ENCODE results near the gene ZNF787.
A peak's percentile ranks its signal among the peaks of the same experiment; 100 is the strongest.
"Not testable (repeated sequence)": the region's sequence is repeated elsewhere in the genome, so short reads cannot be mapped to it uniquely, and the experiment has no call there.

ZNF787 gene

GRCh38 chr19:56121180-56122167, at the start of gene ZNF787:
TSS of gene ZNF787 (minus strand) at chr19:56121295. CDS start at chr19:56103217, 18,078 bp downstream.
- DNase-seq (ENCODE audit: low spot score) = peak; percentile 99

GRCh38 chr19:56170261-56170660, 49.2 kb upstream of the ZNF787 start:
- DNase-seq (ENCODE audit: low spot score) = no peak

DNA sequence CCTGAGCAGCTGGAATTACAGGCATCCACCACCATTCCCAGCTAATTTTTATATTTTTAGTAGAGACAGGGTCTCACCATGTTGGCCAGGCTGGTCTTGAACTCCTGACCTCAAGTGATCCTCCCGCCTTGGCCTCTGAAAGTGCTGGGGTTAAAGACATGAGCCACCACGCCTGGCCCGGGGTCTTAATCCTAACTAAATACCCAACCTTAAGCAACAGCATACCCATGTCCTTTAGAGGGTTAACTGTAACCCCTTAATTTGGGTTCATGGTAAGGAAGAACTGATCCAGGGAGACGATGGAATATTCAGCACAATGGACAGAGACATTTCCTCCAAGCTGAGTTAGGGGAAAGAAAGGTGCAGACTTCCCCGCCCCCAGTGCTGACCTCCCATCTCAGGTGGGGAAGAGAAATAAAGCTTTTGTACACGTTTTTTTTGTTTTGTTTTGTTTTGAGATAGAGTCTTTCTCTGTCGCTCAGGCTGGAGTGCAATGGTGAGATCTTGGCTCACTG, 46.0 kb upstream of the ZNF787 start:
- no peak for DNase-seq (ENCODE audit: low spot score)

DNA sequence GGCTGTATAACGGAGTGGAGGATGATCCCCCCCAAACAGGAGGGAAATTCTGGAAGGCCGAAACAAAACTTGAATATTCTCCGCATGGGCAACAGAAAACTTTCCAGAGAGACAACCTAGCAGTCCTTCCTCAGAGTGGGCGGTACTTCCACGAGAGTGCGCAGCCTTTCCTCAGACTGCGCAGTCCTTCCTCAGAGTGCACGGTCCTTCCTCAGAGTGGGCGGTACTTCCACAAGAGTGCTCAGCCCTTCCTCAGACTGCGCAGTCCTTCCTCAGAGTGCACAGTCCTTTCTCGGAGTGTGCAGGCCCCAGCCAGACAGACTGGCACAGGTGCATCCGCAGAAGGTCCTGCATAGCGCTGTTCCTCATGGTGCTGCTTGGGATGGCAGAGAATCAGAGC, 42.0 kb upstream of the ZNF787 start:
- no peak for DNase-seq (ENCODE audit: low spot score)

DNA sequence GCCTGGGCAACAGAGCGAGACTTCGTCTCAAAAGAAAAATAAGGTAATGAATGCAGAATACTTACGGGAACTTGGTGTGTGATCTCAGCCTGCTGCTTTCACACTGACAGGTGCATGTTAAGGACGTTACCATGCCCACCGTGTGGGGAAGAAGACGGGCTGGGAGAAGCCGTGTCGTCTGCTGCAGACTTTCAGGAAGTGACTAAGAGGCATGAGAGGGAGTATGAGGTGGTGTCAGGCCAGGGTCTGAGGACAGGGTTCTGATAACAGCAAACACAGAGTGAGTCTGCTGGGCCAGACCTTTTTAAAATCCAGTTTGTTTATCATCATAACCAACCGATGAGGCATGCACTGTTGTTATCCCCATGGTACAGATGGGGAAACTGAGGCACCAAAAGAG, 41.2 kb upstream of the ZNF787 start:
- DNase-seq (ENCODE audit: low spot score) = no peak

GRCh38 chr19:56161534-56161933, 40.4 kb upstream of the ZNF787 start:
- no peak for DNase-seq (ENCODE audit: low spot score)

DNA sequence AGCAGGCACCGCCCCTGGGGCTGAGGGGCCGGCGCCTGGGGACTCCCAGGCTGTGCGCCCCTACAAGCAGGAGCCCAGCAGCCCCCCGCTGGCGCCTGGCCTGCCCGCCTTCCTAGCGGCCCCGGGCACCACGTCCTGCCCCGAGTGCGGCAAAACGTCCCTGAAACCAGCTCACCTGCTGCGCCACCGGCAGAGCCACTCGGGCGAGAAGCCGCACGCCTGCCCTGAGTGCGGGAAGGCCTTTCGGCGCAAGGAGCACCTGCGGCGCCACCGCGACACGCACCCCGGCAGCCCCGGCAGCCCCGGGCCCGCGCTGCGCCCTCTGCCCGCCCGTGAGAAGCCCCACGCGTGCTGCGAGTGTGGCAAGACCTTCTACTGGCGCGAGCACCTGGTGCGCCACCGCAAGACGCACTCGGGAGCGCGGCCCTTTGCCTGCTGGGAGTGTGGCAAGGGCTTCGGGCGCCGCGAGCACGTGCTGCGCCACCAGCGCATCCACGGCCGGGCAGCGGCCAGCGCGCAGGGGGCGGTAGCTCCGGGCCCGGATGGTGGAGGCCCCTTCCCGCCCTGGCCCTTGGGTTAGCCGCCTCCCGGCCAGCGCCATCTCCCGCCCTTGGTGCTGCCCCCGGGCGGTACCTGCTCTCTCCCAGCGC, 38.7 kb upstream of the ZNF787 start:
- DNase-seq (ENCODE audit: low spot score) = no peak

DNA sequence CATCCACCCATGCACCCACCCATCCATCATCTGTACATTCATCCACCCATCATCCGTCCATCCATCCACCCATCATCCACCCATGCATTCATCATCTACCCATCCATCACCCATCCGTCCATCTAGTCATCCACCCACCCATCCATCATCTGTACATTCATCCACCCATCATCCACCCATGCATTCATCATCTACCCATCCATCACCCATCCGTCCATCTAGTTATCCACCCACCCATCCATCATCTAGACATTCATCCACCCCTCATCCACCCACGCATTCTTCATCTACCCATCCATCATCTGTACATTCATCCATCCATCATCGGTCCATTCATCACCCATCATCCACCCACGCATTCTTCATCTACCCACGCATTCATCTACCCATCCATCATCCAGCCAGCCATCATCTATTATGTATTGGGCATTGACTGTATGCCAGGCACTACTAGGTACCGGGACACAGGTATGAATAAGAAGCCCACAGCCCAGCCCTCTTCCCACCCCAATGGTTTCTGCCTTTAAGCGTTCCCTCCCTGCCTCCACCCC, 38.0 kb upstream of the ZNF787 start:
- DNase-seq (ENCODE audit: low spot score) = no peak

DNA sequence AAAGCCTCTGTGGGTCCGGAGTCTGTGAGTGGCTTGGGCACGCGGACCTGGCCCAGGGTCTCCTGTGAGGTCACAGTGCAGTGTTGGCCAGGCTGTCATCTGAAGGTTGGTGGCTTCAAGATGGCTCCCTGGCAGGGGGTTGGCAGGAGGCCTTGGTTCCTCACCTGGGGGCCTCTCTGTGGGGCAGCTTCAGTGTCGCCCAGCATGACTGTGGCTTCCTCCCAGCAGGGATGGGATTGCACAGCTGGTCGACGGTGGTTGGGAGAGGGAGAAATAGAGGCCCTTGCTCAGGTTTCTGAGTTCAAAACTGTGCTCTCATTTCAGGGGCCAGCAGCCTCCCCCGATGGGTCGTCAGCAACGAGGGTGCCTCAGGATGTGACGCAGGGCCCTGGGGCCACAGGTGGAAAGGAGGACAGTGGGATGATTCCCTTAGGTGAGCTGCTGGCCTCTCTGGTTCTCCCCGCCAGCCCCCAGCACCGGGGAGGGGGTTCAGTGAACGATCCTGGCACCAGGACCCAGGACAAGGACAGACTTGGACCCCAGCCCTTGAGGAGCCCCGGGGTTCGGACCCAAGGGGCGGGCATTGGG, 37.2 kb upstream of the ZNF787 start:
- DNase-seq (ENCODE audit: low spot score) = no peak

GRCh38 chr19:56156768-56157167, 35.7 kb upstream of the ZNF787 start:
- DNase-seq (ENCODE audit: low spot score) = no peak

- peak; percentile 50 for DNase-seq (ENCODE audit: low spot score)
Observed at GRCh38 chr19:56155124-56155687, 34.1 kb upstream of the ZNF787 start.

GRCh38 chr19:56153507-56153906, 32.4 kb upstream of the ZNF787 start:
- DNase-seq (ENCODE audit: low spot score) = no peak

DNA sequence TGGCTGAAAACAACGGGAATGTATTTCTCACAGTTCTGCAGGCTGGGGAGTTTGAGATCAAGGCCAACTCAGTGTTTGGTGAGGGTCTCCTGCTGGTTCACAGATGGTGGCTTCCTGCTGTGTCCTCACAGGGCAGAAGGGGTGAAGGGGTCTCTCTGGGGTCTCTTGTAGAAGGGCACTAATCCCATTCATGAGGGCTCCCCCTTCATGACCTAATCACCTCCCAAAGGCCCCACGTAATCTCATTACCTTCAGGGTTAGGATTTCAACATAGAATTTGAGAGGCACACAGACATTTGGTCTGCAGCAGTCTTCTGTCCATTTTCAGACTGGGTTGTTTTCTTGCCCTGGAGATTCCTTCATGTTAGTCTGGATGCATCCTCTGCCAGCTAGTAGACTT, 31.5 kb upstream of the ZNF787 start:
- no peak for DNase-seq (ENCODE audit: low spot score)

DNA sequence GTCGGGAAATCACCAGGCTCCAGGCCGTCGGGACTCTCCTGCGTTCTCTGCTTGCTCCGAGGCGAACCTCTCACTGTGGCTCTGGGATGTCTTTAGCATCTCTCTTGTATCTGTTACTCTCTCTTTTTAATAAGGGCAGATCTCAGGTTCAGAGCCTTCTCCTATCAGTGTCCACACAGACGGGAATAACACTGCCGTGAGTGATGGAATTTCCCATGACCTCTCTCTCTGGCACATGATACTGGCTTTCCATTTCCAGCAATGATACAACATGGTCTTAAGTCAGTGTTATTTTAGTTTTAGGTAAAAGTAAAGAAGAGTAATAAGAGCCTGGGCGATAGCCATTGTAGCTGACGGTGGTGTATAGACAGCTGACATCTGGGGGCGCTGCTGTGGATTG, 29.3 kb upstream of the ZNF787 start:
- no peak for DNase-seq (ENCODE audit: low spot score)

DNA sequence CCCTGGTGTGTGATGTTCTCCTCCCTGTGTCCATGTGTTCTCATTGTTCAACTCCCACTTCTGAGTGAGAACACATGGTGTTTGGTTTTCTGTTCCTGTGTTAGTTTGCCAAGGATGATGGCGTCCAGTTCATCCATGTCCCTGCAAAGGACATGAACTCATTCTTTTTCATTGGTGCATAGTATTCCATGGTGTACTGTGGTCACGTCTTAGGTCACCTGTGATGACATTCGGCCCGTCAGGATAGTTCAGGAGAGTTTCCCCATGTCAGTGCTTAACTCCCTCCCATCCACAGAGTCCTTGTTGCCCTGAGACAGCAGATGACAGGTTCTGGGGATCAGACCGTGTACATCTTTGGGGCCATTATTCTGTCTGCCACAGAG, 28.6 kb upstream of the ZNF787 start:
- DNase-seq (ENCODE audit: low spot score) = no peak

DNA sequence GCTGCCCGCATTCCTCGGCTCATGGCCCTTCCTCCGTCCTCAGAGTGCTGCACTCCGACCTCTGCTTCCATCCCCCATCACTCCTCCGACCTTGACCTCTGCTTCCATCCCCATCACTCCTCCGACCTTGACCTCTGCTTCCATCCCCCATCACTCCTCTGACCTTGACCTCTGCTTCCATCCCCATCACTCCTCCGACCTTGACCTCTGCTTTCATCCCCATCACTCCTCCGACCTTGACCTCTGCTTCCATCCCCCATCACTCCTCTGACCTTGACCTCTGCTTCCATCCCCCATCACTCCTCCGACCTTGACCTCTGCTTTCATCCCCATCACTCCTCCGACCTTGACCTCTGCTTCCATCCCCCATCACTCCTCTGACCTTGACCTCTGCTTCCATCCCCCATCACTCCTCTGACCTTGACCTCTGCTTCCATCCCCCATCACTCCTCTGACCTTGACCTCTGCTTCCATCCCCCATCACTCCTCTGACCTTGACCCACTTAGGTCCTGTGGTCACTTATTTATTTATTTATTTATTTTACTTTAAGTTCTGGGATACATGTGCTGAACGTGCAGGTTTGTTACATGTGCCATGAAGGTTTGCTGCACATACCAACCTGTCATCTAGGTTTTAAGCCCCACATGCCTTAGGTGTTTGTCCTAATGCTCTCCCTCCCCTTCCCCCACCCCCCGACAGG, 28.0 kb upstream of the ZNF787 start:
- DNase-seq (ENCODE audit: low spot score) = not testable (repeated sequence)

DNA sequence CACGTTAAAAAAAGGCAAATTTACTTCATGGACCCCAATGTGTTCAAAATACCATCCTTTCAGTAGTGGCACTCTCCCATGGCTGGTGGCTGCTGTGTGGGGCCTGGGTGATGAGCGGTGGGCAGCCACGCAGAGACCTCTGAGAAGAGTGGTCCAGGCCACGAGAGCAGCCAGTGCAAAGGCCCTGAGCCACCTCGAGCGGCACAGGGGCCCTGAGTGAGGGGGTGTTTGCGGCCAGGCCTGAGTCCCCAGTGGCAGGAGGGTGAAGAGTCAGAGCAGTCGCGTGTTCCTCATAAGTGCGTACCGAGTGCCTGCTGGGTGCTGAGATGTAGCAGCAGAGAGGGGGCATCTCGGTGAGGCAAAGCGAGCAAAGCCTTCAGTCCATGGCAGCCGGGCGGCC, 27.0 kb upstream of the ZNF787 start:
- DNase-seq (ENCODE audit: low spot score) = no peak

DNA sequence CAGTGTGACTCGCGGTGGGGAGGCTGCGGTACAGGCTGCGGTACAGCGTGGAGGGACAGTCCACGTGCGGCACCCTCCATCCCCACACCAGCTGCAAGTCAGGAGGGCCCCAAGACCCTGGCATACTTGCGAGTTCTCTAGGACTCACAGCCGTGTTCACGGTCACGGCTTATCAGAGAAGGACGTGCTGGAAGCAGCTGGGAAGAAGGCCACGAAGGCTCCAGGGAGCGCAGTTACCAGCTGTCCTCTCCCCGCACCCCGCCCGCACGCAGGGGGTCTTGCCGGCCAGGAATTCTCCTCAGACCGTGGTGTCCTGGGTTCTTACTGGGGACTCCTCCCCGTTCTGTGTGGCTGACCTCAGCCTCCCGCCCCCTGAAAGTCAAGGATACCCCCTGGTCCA, 26.2 kb upstream of the ZNF787 start:
- DNase-seq (ENCODE audit: low spot score) = no peak

GRCh38 chr19:56146904-56147303, 25.8 kb upstream of the ZNF787 start:
- no peak for DNase-seq (ENCODE audit: low spot score)

- DNase-seq (ENCODE audit: low spot score) = no peak
Observed at GRCh38 chr19:56145698-56146097, 24.6 kb upstream of the ZNF787 start.

DNA sequence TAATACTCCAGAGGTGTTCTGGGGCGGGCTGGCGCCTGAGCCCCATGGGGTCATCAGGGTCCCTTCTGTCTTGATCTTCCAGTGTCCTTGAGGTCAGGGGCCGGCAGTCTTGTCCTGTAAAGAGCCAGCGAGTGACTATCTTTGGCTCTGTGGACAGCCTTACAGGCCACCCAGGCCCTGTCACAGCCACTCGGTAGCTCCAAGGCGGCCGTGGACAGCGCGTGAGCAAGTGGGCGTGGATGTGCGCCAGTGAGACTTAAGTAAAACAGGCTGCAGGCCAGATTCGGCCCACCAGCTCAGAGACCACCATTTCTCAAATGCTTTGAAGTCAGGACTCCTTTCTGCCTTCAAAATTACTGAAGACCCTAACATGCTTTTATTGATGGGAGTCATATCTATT, 23.7 kb upstream of the ZNF787 start:
- DNase-seq (ENCODE audit: low spot score) = no peak

All from AG08396 (cell line).